Occipital lobe (tissue), 2 donors: Measurements from ENCODE around the gene PRICKLE2. TPM values are rescaled to one million over a fixed set of nuclear protein-coding genes. Genes with fewer than 3 reads are reported as not detected.

Source experiments
- DNase-seq: peaks from one replicate; lab custom pipeline; 2025; lab: John Stamatoyannopoulos, UW
- total RNA-seq: library from RNA; depleted of rRNA; stranded (reverse); fragments of >200 nt; gene quantifications from one replicate; pipeline ENCODE4 v1.2.3, GENCODE V29; 2014

PRICKLE2 gene
- total RNA-seq, 1 donor from 2014 or later, result 87.5 TPM

DNA sequence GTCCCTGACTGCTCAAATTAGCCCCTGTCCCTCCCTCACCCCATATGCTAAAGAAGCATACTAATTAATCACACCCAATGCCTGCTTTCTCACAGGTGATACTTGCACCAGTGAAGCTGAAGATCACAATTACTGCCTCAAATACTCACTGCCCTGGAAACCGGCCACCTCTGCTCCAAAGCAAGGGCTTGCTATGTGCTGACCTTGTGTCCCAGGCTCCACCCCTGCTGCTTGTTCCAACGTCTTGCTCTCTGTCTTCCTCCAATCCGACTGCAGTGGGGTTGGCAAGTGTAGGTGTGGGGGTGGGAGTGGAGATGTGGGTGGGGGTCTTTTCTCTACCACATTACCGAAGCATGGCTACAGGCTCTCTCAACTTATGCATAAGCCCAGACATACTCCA lies 146.3 kb downstream of the PRICKLE2 start:
- no peak for DNase-seq

DNA sequence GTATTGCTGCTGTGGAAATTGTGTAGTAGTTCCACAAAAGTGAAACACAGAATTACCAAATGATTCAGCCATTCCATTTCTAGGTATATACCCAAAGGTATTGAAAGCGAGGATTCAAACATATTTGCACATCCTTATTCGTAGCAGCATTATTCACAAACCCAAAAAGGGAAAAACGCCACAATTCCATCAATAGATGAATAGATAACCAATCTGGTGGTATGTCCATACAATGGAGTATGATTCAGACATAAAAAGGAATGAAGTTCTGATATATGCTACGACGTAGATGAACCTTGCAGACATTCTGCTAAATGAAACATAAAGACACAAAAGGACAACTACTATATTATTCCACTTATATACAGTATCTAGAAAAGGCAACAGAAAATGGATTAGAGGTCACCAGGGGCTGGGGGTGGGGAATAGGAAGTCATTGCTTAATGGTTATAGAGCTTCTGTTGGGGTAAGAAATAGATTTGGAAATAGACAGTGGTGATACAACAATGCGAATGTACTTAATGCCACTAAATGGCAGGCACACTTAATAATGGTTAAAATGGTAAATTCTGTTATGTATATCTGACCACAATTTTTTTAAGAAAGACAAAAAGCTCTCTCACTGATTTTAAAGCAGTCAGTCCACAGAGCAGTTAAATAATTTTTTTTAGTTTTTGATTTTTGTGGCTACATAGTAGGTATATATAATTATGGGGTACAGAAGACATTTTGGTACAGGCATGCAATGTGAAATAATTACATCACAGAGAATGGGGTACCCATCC lies 150.2 kb downstream of the PRICKLE2 start:
- DNase-seq, result no peak

DNA sequence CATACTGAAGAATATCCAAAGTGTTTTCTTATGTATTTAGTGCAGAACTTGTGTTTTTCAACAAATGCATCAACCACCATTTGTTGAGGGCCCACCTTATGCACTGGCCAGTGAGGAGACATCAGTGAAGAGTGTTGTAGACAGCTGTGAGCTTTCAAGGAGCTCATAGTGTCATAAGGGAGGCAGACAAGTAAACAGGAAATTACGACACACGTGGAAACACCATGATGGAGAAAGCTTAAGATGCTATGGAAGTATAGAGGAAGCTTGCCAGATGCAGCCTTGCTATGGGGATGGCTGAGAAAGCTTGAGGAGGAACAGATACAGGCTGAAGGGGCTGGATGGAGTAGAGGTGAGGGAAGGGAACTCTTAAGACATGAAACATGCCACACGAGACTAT lies 151.2 kb downstream of the PRICKLE2 start:
- no peak for DNase-seq

DNA sequence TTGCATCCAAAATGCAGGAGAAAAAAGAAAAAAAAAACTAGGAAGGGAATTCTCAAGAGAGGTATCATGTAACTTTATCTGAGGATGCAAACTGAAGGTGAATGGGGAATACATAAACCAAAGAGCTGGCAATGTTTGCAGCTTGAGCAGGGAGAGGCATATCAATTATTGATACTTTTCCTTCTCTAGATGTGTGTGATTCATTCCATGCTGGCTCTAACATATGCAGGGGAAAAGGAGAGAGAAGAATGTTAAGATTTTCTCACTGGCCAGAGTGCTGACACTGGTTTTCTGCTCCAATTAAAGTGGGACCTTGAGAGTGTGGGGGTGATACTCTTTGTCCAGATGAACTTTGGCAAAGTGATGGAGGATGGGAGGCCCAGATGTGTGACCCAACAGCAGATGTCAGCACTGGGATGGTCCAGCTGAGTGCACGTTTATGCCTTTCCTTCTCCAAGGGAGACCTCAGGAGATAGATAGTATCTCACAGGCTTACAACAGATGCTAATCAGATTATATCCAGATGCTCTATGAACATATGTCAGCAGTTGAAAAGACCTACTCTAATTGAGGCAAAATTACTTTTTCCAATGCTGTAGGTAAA lies 152.0 kb downstream of the PRICKLE2 start:
- DNase-seq, result no peak

DNA sequence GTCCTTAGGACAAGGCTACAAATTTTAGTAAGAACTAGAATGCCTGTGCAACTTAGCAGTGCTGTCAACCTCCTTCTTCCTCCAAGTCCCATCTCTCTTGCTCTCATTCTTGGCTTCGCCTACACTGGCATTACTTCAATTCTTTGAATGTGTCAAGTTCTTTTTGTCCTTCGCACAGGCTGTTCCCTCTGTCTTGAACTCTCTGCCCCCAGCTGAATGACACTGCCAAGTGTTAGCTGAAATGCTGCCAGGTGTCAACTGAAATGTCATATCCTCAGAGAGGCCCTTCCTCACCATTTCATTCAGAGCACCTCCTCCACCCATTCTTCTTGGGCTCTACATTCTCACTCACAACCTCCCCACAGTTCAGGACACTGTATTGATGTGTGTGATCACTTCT lies 153.1 kb downstream of the PRICKLE2 start:
- DNase-seq, result no peak

DNA sequence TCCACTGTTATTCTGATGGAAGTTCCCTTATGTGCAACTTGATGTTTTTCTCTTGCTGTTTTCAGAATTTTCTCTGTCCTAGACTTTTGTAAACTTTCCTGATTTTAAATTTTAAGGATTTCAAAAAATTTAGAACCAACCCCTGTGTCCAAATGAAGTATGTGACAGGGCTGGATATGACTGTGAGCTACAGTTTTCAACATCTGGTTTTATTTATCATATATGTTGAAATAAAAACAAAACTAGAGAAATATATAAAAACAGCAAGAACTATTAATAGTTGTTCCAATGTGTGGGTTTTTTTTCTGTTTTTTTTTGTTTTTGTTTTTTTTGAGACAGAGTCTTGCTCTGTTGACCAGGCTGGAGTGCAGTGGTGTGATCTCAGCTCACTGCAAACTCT lies 154.6 kb downstream of the PRICKLE2 start:
- DNase-seq, result no peak

DNA sequence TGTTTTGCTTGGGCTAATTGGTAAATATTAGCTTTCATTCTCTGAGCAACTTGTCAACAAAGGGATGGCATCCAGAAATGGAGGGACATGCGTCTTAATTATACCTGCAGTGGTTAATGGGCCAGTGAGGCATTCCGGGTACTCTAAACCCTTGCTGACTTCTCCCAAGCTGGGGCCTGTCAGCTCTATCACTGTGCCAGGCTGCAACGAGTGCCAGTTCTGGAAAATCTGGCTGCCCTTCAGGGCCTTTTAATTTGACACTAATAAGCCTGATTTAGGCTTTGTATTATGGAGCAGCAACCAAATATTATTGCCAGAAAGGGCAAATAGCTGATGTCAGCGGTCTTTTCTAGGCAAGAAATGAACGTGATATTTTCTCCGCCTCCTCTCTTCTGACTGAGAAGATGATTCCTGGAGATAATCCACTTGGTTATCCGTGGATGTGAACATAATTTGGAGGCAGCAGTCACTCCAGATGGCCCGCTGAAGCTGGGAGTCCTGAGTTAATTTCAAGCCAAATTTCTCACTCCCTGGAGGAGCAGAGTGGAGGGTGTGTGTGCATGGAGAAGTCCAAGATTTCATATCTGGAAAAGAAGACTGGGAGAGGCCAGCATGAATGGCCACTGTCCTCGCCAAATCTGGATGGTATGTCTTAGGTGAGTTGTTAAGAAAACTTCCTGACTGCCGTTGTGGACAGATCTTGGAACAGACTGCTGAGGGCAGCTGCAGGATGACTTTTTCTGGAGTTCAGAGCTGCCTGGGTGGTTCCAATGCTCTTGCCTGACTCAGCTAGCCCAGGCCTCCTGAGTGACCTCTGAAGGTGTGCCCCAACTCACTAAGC lies 157.5 kb downstream of the PRICKLE2 start:
- peak; percentile 18 for DNase-seq

DNA sequence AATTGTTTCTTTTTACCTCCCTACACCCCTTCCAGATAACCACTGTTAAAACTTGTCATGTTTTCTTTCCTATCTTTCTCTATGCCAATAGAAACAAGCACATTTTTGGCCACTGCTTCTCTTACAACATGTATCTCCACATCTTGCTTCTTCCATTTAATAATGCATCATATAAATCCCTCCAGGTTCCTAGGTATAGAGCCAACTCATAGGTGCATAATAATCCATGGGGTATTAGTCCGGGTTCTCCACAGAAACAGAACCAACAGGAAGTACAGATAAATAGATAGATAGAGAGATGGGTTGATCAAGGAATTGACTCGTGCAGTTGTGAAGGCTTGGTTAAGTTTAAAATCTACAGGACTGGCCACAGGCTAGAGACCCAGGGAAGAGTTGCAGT lies 160.5 kb downstream of the PRICKLE2 start:
- DNase-seq, result no peak

DNA sequence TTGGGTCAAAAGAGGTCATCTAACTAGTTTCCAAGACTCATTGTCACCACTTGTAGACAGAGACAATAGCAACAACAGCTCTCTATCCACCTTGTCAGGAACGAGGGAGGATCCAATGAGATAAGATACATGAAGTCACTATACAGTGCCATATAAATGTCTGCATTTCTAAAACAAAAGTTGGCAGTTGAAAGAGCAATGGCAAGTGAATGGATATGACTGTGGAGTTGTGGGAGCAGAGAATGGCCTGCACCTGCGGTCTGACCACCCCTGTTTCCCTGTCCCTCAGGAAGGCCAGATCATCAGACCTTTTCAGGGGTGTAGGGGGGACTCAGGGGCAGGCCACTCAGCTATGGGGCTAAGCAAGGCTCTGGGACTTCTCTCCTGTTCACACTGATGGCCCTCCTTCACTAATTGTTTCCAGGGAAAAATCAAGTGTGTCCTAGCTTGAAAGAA lies 161.3 kb downstream of the PRICKLE2 start:
- no peak for DNase-seq

DNA sequence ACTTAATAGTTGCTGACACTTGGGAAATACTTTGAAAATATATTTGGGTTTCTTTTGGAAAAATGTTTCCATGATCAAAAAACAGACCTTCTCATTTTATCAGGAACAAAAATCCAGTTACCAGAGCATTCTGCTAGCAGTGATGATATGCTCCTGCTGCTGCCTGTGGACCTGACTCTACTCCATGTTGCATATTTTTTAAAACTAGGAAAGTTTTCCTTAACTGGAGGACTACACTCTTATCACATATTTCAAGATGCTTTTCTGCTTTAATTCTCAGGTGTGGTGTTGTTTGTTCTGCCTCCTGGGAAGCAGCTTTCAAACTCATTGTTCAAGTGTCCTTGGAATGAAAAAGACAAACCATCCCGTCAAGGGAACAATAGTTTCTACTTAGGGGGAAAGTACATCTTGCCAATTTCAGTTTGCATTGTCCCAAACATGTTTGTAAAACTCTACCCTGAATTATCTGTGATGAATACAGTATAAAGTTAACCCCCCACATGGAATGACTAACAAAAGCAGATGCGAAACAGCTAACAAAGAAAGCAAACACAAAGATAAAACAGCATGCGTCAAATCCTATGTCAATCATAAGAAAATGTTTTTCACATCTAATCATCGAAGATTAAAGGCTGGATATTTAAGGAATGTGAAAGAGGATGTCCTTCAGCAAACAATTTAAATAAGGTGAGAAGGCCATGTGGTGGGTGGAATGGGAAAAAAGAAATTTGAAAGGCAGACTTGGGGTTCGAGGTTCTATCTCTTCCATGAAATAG lies 161.9 kb downstream of the PRICKLE2 start:
- DNase-seq, result no peak

DNA sequence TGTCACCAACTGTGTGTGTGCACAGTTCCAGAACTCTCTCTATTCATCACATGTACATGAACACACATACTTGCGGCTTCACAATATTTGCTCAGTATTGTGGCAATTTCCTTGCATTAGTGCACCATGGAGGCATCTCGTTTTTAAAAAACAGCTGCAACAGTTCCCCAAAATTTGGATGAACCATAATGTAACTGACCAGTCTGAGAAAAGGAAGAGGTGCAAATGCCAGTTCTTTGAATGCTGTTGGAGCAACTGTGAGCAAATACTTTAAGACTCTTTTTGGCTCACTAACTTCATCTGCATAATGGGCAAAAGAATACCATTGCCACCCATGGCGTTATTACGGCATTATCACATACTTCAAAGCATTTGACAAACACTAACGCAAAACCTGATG lies 163.6 kb downstream of the PRICKLE2 start:
- no peak for DNase-seq

DNA sequence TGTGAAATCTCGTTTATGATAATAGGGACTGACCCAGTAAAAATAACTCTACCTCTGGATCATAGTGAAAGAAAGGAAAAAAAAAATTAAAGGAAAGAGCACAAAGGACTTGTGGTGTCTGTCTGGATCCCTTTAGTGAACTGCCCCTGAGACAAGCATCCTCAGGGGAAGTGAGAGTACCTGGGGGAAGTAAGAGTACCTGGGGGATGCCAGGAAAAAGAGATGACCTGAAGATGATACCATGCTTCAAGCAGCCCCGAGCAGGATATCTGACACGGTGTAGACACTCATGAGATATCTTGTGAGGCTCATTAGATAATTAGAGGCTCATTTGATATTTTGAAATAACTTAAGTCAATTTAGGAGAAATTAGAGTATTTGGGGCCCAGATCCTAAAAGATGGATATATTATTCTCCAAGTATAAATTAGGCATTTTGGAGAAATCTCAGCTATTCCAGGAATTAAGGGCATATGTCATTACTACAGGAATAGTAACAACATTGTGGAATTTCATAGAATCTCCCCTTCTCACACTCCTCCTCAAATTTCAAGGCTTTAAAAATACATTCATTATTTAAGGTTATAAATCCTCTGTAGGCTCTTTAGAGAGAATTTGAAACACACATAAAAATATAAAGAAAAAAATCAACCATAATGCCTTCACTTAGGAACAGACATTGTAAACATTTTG lies 165.6 kb downstream of the PRICKLE2 start:
- DNase-seq, result no peak

DNA sequence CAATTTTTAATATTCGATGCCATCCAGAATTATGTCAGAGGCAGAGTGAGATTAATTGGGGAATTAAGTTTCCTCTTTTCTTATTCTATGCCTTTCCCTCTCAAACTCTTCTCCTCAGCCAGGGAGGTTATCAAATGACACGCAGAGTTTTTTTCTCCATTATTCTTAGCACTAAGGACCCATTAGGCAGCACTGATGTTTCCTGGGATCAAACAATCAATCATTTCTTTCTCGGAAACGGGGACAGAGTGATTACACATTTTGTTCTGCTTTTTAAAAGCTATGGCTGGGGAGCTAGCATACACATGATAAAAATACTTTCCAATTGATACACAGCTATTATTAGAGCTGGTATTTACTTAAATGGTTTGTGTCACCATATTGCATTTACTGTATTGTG lies 166.7 kb downstream of the PRICKLE2 start:
- no peak for DNase-seq

DNA sequence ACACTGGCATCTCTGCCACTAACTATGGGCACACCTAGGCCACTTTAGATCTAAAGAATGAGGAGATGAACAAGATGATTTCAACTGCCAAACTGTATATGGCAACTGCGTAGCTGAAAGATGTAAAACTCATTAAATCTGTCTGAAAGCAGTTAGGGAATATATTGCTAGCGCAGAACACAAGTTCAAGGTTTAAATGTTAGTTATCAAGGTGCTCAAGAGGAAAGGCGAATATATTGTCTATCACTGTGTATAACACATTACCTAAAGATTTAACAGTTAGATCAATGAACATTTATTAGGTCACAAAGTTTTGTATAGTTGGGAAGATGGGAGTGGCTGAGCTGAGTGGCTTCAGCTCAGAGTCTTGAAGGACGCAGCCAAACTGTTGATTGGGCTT lies 168.0 kb downstream of the PRICKLE2 start:
- DNase-seq, result no peak

DNA sequence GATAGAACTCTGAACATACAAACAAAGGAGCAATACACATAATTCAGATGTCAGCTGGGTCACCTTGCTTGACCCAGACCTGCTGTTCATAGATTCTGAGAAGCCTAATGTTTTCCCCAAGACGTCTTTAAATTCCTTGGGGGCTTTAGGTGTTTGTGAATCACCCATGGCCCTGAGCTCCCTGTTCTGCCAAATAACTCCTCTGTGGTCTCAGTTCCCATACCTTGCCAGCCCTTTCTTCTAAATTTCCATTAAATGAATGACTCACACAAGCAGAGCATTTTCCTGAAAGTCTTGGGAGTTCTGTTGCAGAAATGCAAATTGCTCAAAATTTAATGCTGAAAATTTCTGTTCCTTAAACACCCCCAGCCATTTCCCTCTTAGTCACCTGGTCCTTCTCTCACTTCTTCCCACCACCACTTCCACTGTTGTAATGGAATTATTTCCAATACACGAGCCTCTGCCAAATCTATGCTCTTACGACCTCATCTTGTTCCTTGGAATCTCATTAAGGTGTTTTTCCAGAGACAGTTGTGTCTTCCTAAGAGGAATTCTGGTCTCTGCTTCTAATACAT lies 168.6 kb downstream of the PRICKLE2 start:
- no peak for DNase-seq

DNA sequence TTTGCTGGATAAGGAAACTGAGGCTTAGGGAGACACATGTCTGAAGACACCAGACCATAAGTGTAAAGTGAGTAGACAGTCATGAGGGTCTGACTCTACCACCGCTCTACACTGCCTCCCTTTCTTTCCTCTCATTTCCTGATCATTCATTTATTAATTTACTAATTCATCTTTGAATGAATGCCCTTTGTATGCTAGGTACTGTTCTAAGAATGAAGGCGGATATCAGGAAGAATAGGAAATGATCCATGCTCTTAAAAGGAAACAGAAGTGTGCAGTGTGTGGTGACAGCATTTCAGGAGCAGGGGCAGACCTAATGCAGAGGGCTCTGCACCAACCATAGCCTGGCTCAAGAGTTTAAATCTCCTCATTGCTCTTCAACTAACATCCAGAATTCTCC lies 170.2 kb downstream of the PRICKLE2 start:
- no peak for DNase-seq

DNA sequence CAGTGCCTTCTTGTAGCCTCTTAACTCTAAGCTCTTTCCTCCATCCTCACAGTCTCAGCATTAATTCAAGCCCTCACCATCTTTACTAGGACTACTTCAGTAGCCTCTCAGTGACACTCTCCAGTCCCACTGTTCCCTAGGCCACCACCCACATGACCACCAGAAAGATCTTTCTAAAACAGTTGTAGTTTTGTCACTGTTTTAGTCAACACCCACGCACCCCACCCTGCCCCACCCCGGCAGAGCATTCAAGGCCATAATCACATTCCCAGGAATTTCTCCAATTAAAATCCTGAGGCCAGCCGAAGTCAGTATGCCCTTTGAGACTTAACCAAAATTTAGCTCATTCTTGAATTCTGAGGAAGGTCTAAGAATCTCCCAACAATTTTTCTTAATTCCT lies 170.8 kb downstream of the PRICKLE2 start:
- no peak for DNase-seq

DNA sequence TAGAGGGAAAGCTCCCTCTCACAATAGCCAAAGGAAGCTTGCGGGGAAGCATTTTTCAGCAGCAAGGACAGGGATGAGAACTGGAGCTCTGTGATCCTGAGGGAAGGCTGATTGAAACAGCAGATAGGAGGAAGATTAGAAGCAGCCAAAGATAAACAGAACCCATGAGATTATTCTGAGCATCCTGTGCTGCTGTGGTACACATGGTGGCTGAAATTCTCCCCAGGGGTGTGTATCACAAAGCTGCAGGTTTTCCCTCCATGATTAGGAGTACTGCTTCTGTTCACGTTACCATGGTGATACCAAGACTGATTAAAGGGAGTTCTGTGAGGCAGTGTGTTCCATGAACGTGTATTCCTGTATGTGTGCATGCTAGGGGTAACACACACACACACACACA lies 171.7 kb downstream of the PRICKLE2 start:
- no peak for DNase-seq

DNA sequence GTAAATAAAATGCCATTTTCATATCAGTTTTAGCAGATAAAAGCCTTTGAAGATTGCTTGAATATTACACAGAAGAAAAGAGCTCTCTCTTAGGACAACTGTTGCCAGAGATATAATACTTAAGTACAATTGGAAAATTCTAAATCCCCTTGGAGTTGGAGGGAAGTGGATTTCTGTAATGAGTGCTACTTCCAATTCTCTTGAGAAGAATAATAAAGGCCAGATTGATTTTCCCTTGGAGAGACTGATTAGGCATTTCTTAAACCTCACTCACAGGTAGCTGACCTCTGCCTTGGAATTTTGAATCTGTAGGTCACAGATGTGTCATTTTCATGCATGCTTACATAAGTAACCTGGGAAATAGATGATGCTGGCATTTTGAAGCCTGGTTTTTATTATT lies 172.1 kb downstream of the PRICKLE2 start:
- DNase-seq, result no peak

DNA sequence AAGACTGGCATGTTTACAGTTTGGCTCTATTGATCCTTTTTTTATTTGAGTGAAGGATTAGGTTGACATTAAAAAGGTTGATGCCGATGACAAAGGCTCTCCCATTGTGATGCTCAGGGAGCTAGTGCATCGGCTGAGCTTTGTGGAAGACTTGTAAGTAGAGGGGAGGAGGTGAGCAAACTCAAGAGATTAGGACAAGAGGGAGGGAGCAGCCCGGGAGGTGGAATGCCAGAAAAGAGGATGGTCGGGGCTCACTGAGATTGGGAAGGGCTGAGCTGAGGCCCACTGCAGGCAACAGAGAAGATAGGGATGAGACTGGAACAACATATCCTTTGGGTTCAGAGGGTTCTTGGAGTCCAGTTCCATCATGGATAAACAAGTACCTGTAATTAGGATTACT lies 175.4 kb downstream of the PRICKLE2 start:
- no peak for DNase-seq

DNA sequence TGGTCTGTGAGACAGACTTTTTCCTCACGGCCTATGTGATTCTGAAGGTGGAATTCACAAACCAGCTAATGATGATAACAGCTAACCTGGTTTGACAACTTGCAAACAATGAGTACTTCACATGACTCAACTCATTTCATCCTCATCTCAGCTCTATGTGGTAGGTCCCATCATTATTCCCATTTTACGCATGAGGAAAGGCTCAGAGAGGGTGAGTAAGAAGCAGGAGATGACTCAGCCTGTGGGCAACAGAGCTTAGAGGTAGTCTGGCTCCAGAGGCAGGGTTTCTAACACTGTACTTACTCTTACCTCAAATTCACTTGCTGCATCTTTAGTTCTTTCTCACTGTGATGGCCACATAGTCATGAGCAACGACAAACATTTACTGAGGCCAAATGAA lies 176.1 kb downstream of the PRICKLE2 start:
- DNase-seq, result no peak
